Smooth muscle cell (in vitro differentiated cells): ENCODE measurements around the gene SSH2. TPM values are rescaled to one million over a fixed set of nuclear protein-coding genes. Genes with fewer than 3 reads are reported as not detected.
A peak's percentile ranks its signal among the peaks of the same experiment; 100 is the strongest.

Experiments used
- DNase-seq: peaks from one replicate; lab custom pipeline; 2025; ENCODE audit not compliant: unreplicated experiment; lab: John Stamatoyannopoulos, UW
- H2AFZ ChIP-seq: fragments of 200-600 bp; sonication (generic); 2 replicates; pipeline ENCODE4 v1.6.0; 2016; ENCODE audit warnings: antibody characterized with exemption, low read depth, mild to moderate bottlenecking
- H3F3A ChIP-seq: fragments of 200-600 bp; sonication (generic); 2 replicates; pipeline ENCODE4 v1.6.0; 2017; ENCODE audit warnings: antibody characterized with exemption, low read depth
- H3K27ac ChIP-seq: fragments of 200-600 bp; sonication (generic); 2 replicates; pipeline ENCODE4 v1.5.1; 2016; ENCODE audit warnings: low read depth, mild to moderate bottlenecking
- H3K27me3 ChIP-seq: fragments of 200-600 bp; sonication (generic); 2 replicates; pipeline ENCODE4 v1.6.1; 2016; ENCODE audit warnings: low read depth, mild to moderate bottlenecking
- H3K36me3 ChIP-seq: fragments of 200-600 bp; sonication (generic); 2 replicates; pipeline ENCODE4 v1.5.1; 2016; ENCODE audit warnings: low read depth
- H3K4me1 ChIP-seq: fragments of 200-600 bp; sonication (generic); 2 replicates; pipeline ENCODE4 v1.5.1; 2016; ENCODE audit warnings: low read depth
- H3K4me2 ChIP-seq: fragments of 200-600 bp; sonication (generic); 2 replicates; pipeline ENCODE4 v1.6.0; 2016; ENCODE audit warnings: mild to moderate bottlenecking
- H3K4me3 ChIP-seq: fragments of 200-600 bp; sonication (generic); 2 replicates; pipeline ENCODE4 v1.5.1; 2016; ENCODE audit warnings: mild to moderate bottlenecking
- H3K79me2 ChIP-seq: fragments of 200-600 bp; sonication (generic); 2 replicates; pipeline ENCODE4 v1.6.0; 2016; ENCODE audit warnings: low read depth, mild to moderate bottlenecking
- H3K9ac ChIP-seq: fragments of 200-600 bp; sonication (generic); 2 replicates; pipeline ENCODE4 v1.6.0; 2016; ENCODE audit warnings: low read depth
- H3K9me3 ChIP-seq: fragments of 200-600 bp; sonication (generic); replicated peaks from 2 replicates; pipeline ENCODE4 v1.5.1; 2016; ENCODE audit warnings: low read depth
- H4K20me1 ChIP-seq: fragments of 200-600 bp; sonication (generic); 2 replicates; pipeline ENCODE4 v1.6.0; 2016; ENCODE audit warnings: low read depth
- CTCF ChIP-seq: fragments of 200-600 bp; sonication (generic); IDR thresholded peaks from 2 replicates; pipeline ENCODE4 v1.5.1; 2017; ENCODE audit warnings: borderline replicate concordance, mild to moderate bottlenecking, antibody characterized with exemption; ENCODE audit not compliant: insufficient read depth, poor library complexity, severe bottlenecking
- whole genome bisulfite sequencing: methylation state at CpG from one replicate; pipeline ENCODE4 v1.1.7; 2016; ENCODE audit warnings: low lambda C conversion rate; 5-methylcytosine and 5-hydroxymethylcytosine counted together
- polyA plus RNA-seq: library from polyadenylated mRNA; unstranded; fragments of >200 nt; fragmentation: Nextera tagmentation; extraction: Ambion mirVana; gene quantifications from 2 replicates; pipeline ENCODE4 v1.2.1, GENCODE V29; 2016
- total RNA-seq: library from RNA; depleted of rRNA; stranded (reverse); fragments of >200 nt; gene quantifications from 2 replicates; pipeline ENCODE4 v1.2.3, GENCODE V29; 2014

The SSH2 gene
- total and polyA plus RNA-seq, 2 experiments from 2014 or later = 9.7 to 10.4 TPM

- Histone ChIP-seq H4K20me1 (peaks cover 52% of the 10 kb centered on the region), H3K79me2 (peaks cover 31% of the 10 kb centered on the region), H3K27ac (no peak overlapping the region), H3K27me3 (no peaks in the 10 kb centered on the region), H3K4me3 (no peak overlapping the region), H3F3A (no peaks in the 10 kb centered on the region), H3K4me2 (no peak overlapping the region), H3K36me3 (no peaks in the 10 kb centered on the region), H3K4me1 (peaks cover 18% of the 10 kb centered on the region), H3K9me3 (no peaks in the 10 kb centered on the region), H3K9ac (no peak overlapping the region), H2AFZ (no peak overlapping the region)
- TF ChIP-seq CTCF = no peak
- no peak for DNase-seq
- 94% methylated on average over 10 of the region's 10 CpGs for WGBS
Measured at GRCh38 chr17:29582254-29582765, 347.7 kb downstream of the SSH2 start.

GRCh38 chr17:29581583-29582253 is 348.3 kb downstream of the SSH2 start:
- Histone ChIP-seq H3K9me3 (no peaks in the 10 kb centered on the region), H3F3A (no peaks in the 10 kb centered on the region), H2AFZ (no peak overlapping the region), H3K36me3 (no peaks in the 10 kb centered on the region), H3K79me2 (peaks cover 25% of the 10 kb centered on the region), H4K20me1 (peaks cover 46% of the 10 kb centered on the region), H3K4me2 (no peak overlapping the region), H3K9ac (no peak overlapping the region), H3K27me3 (no peaks in the 10 kb centered on the region), H3K4me1 (peaks cover 12% of the 10 kb centered on the region), H3K4me3 (no peak overlapping the region), H3K27ac (no peak overlapping the region)
- DNase-seq = no peak
- TF ChIP-seq CTCF = no peak
- WGBS = 97% methylated on average over 20 of the region's 20 CpGs

GRCh38 chr17:29579866-29580771 is 349.9 kb downstream of the SSH2 start:
- Histone ChIP-seq H3K9me3 (no peaks in the 10 kb centered on the region), H3K27me3 (no peaks in the 10 kb centered on the region), H3F3A (no peaks in the 10 kb centered on the region), H3K4me2 (no peak overlapping the region), H4K20me1 (peaks cover 30% of the 10 kb centered on the region), H2AFZ (no peak overlapping the region), H3K36me3 (no peaks in the 10 kb centered on the region), H3K4me3 (no peak overlapping the region), H3K9ac (no peak overlapping the region), H3K79me2 (peaks cover 18% of the 10 kb centered on the region), H3K27ac (no peak overlapping the region), H3K4me1 (peaks cover 8% of the 10 kb centered on the region)
- 76% methylated on average over 15 of the region's 15 CpGs for WGBS
- TF ChIP-seq CTCF = peak; percentile 83
- DNase-seq = peak; percentile 32
